SU-DHL-6 (cell line): ENCODE data around the gene TCP11L1.

Experiments used
- H2AFZ ChIP-seq: fragments of 200-600 bp; sonication (generic); 2 replicates; pipeline ENCODE4 v1.6.1; 2014; ENCODE audit warnings: low read depth, mild to moderate bottlenecking, moderate library complexity, mixed read lengths, antibody characterized with exemption, low read length; ENCODE audit not compliant: severe bottlenecking
- H3F3A ChIP-seq: fragments of 200-600 bp; shearing (Covaris generic); 2 replicates; pipeline ENCODE4 v1.6.0; 2016; ENCODE audit warnings: antibody characterized with exemption, mild to moderate bottlenecking; ENCODE audit not compliant: insufficient read depth
- H3K27ac ChIP-seq: fragments of 200-600 bp; sonication (generic); 2 replicates; pipeline ENCODE4 v1.5.1; 2016; ENCODE audit warnings: low read depth, mild to moderate bottlenecking, low read length, moderate library complexity, mixed read lengths
- H3K27me3 ChIP-seq: fragments of 200-600 bp; sonication (generic), shearing (Covaris generic); 2 replicates; pipeline ENCODE4 v1.6.0; 2014; ENCODE audit warnings: mild to moderate bottlenecking, low read length
- H3K36me3 ChIP-seq: fragments of 200-600 bp; sonication (generic); 2 replicates; pipeline ENCODE4 v1.6.1; 2014; ENCODE audit warnings: mild to moderate bottlenecking, low read length, mixed read lengths
- H3K4me2 ChIP-seq: fragments of 300-600, 200-600 bp; shearing (Covaris generic), sonication (generic); 2 replicates; pipeline ENCODE4 v1.6.0; 2014; ENCODE audit warnings: low read length, low read depth, mild to moderate bottlenecking; ENCODE audit not compliant: poor library complexity, severe bottlenecking
- H3K4me3 ChIP-seq: fragments of 200-600 bp; sonication (generic); 2 replicates; pipeline ENCODE4 v1.5.1; 2014; ENCODE audit warnings: antibody characterized with exemption, low read length, mild to moderate bottlenecking, mixed read lengths; ENCODE audit not compliant: insufficient read depth, poor library complexity, severe bottlenecking
- H3K79me2 ChIP-seq: fragments of 200-600 bp; sonication (generic); 2 replicates; pipeline ENCODE4 v1.6.1; 2014; ENCODE audit warnings: mild to moderate bottlenecking, low read length, moderate library complexity; ENCODE audit not compliant: insufficient read depth
- H3K9ac ChIP-seq: fragments of 200-600 bp; sonication (generic); 2 replicates; pipeline ENCODE4 v1.7.0; 2014; ENCODE audit warnings: mild to moderate bottlenecking, low read length
- H3K9me2 ChIP-seq: fragments of 200-600 bp; sonication (generic); replicated peaks from 2 replicates; pipeline ENCODE4 v1.6.1; 2014; ENCODE audit warnings: low read length; ENCODE audit not compliant: insufficient read depth
- H3K9me3 ChIP-seq: fragments of 200-600 bp; sonication (generic); 2 replicates; pipeline ENCODE4 v1.6.1; 2014; ENCODE audit warnings: low read length, mixed read lengths; ENCODE audit not compliant: insufficient read depth
- H4K20me1 ChIP-seq: fragments of 200-600 bp; sonication (generic); 2 replicates; pipeline ENCODE4 v1.6.1; 2014; ENCODE audit warnings: low read depth, mild to moderate bottlenecking, antibody characterized with exemption, low read length, moderate library complexity, mixed read lengths
- EZH2phosphoT487 ChIP-seq: fragments of 200-600 bp; sonication (generic), shearing (Covaris generic); conservative IDR thresholded peaks from 2 replicates; pipeline ENCODE4 v1.6.1; 2018; ENCODE audit warnings: mild to moderate bottlenecking, antibody characterized with exemption, low read length, moderate library complexity, mixed read lengths
- TF ChIP-seq, protein P1 (sequence below): fragments of 200-600 bp; sonication (generic); IDR thresholded peaks from one replicate; pipeline ENCODE4 v1.5.1; 2017; ENCODE audit warnings: antibody characterized with exemption, mild to moderate bottlenecking, low read length, moderate library complexity; ENCODE audit not compliant: insufficient read depth, poor library complexity, severe bottlenecking

Gene TCP11L1

GRCh38 chr11:33017478-33017877 is 21.9 kb upstream of the TCP11L1 start:
- no peaks in the 10 kb centered on the region for H3F3A ChIP-seq
- H3K27me3 ChIP-seq: no peaks in the 10 kb centered on the region
- no peak overlapping the region for H3K9ac ChIP-seq
- no peaks in the 10 kb centered on the region for H3K36me3 ChIP-seq
- no peaks in the 10 kb centered on the region for H4K20me1 ChIP-seq
- no peak overlapping the region for H2AFZ ChIP-seq
- no peaks in the 10 kb centered on the region for H3K9me3 ChIP-seq
- H3K9me2 ChIP-seq: no peaks in the 10 kb centered on the region
- H3K4me3 ChIP-seq: no peak overlapping the region
- no peaks in the 10 kb centered on the region for H3K79me2 ChIP-seq
- no peak for TF ChIP-seq EZH2phosphoT487
- TF ChIP-seq, protein P1, sequence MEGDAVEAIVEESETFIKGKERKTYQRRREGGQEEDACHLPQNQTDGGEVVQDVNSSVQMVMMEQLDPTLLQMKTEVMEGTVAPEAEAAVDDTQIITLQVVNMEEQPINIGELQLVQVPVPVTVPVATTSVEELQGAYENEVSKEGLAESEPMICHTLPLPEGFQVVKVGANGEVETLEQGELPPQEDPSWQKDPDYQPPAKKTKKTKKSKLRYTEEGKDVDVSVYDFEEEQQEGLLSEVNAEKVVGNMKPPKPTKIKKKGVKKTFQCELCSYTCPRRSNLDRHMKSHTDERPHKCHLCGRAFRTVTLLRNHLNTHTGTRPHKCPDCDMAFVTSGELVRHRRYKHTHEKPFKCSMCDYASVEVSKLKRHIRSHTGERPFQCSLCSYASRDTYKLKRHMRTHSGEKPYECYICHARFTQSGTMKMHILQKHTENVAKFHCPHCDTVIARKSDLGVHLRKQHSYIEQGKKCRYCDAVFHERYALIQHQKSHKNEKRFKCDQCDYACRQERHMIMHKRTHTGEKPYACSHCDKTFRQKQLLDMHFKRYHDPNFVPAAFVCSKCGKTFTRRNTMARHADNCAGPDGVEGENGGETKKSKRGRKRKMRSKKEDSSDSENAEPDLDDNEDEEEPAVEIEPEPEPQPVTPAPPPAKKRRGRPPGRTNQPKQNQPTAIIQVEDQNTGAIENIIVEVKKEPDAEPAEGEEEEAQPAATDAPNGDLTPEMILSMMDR: no peak
- H3K27ac ChIP-seq: no peak overlapping the region
- H3K4me2 ChIP-seq: no peak overlapping the region

GRCh38 chr11:33017965-33018364 is 21.4 kb upstream of the TCP11L1 start:
- Histone ChIP-seq H3K79me2 (no peaks in the 10 kb centered on the region), H3F3A (no peaks in the 10 kb centered on the region), H3K27ac (no peak overlapping the region), H3K27me3 (no peaks in the 10 kb centered on the region), H3K4me2 (no peak overlapping the region), H3K9me2 (no peaks in the 10 kb centered on the region), H3K36me3 (no peaks in the 10 kb centered on the region), H3K4me3 (no peak overlapping the region), H3K9ac (no peak overlapping the region), H3K9me3 (no peaks in the 10 kb centered on the region), H2AFZ (no peak overlapping the region), H4K20me1 (no peaks in the 10 kb centered on the region)
- TF ChIP-seq, protein P1: no peak
- TF ChIP-seq EZH2phosphoT487: no peak

GRCh38 chr11:33018840-33019239 is 20.5 kb upstream of the TCP11L1 start:
- no peaks in the 10 kb centered on the region for H3K36me3 ChIP-seq
- H3K9ac ChIP-seq: no peak overlapping the region
- no peaks in the 10 kb centered on the region for H3F3A ChIP-seq
- H3K4me3 ChIP-seq: no peak overlapping the region
- no peaks in the 10 kb centered on the region for H3K79me2 ChIP-seq
- H3K27me3 ChIP-seq: no peaks in the 10 kb centered on the region
- no peak for TF ChIP-seq EZH2phosphoT487
- TF ChIP-seq, protein P1: no peak
- no peak overlapping the region for H3K27ac ChIP-seq
- H3K9me2 ChIP-seq: no peaks in the 10 kb centered on the region
- no peak overlapping the region for H2AFZ ChIP-seq
- no peaks in the 10 kb centered on the region for H3K9me3 ChIP-seq
- no peaks in the 10 kb centered on the region for H4K20me1 ChIP-seq
- H3K4me2 ChIP-seq: no peak overlapping the region
